Panc1 (cell line): ENCODE data around the gene RUNX1. TPM values are rescaled to one million over a fixed set of nuclear protein-coding genes. Genes with fewer than 3 reads are reported as not detected.

Experiments
- ATAC-seq: fragments of 200-7000 bp; cut with Tn5 transposase; 2 replicates; pipeline ENCODE4 v1.9.1; 2020; ENCODE audit warnings: mild to moderate bottlenecking, moderate library complexity
- BruUV-seq: library from RNA; stranded (reverse); fragments of 400-500 nt; replicated peaks from 2 replicates; lab custom pipeline; 2021; lab: Mats Ljungman, UMichigan
- CTCF ChIA-PET: fragments of 300-600 bp; sonication (Branson Sonifier 250); formaldehyde crosslinking; loops from one replicate; lab custom pipeline; 2022; ENCODE audit warnings: antibody characterized with exemption; lab: Charles Lee
- POLR2A ChIA-PET: fragments of 300-600 bp; sonication (Branson Sonifier 250); formaldehyde crosslinking; loops from one replicate; lab custom pipeline; 2022; ENCODE audit warnings: antibody characterized with exemption; lab: Charles Lee
- DNase-seq: peaks from one replicate; pipeline ENCODE4 v3.0.0-alpha.2; 2010; ENCODE audit warnings: low read depth, low spot score
- H3K27ac ChIP-seq: 2 replicates; pipeline ENCODE4 v1.5.1; 2011; ENCODE audit warnings: mild to moderate bottlenecking, low read length, inconsistent platforms
- H3K27me3 ChIP-seq: fragments of 200-500 bp; sonication (Bioruptor generic); 2 replicates; pipeline ENCODE4 v1.6.0; 2014; ENCODE audit warnings: low read length, inconsistent platforms; ENCODE audit not compliant: control insufficient read depth, insufficient read depth
- H3K36me3 ChIP-seq: fragments of 200-500 bp; sonication (Bioruptor generic); 2 replicates; pipeline ENCODE4 v1.5.1; 2014; ENCODE audit warnings: inconsistent platforms, mild to moderate bottlenecking, low read length, moderate library complexity; ENCODE audit not compliant: control insufficient read depth, insufficient read depth
- H3K4me1 ChIP-seq: 2 replicates; pipeline ENCODE4 v1.5.1; 2011; ENCODE audit warnings: inconsistent platforms, mild to moderate bottlenecking, low read length, moderate library complexity; ENCODE audit not compliant: control insufficient read depth, insufficient read depth
- H3K4me3 ChIP-seq, 2 experiments: 2 replicates each; pipeline ENCODE4 v1.5.1; 2011 to 2012; ENCODE audit warnings: low read depth in 2 of 2, low read length in 2 of 2, mild to moderate bottlenecking in 2 of 2, inconsistent platforms in 1 of 2, moderate library complexity in 1 of 2
- H3K9me3 ChIP-seq: fragments of 200-500 bp; sonication (Bioruptor generic); 2 replicates; pipeline ENCODE4 v1.5.1; 2014; ENCODE audit warnings: low read depth, mild to moderate bottlenecking, inconsistent platforms, low read length, moderate library complexity; ENCODE audit not compliant: control insufficient read depth, insufficient read depth
- POLR2AphosphoS5 ChIP-seq: IDR thresholded peaks from 2 replicates; pipeline ENCODE4 v1.6.1; 2012; ENCODE audit warnings: mild to moderate bottlenecking, low read depth, low read length, moderate library complexity
- SIN3A ChIP-seq: IDR thresholded peaks from 2 replicates; pipeline ENCODE4 v1.6.1; 2012; ENCODE audit warnings: low read depth, mild to moderate bottlenecking, low read length, moderate library complexity, borderline replicate concordance; ENCODE audit not compliant: insufficient read depth
- TCF7L2 ChIP-seq: IDR thresholded peaks from 2 replicates; pipeline ENCODE4 v1.6.1; 2011; ENCODE audit warnings: mild to moderate bottlenecking, low read depth, low read length, inconsistent platforms
- in situ Hi-C: cut with HindIII; loops from 2 replicates; pipeline ENCODE4 v1.10.0; 2016; ENCODE audit warnings: low sequenced_read_pairs, low pct_unique_long_range_greater_than_20kb
- intact Hi-C: fragments of 100-400 bp; cut with micrococcal nuclease; formaldehyde crosslinking; loops from one replicate; pipeline ENCODE4 v1.10.0; 2022; ENCODE audit not compliant: unreplicated experiment
- total RNA-seq: library from RNA; stranded (reverse); gene quantifications from one replicate; pipeline ENCODE4 v1.2.1, GENCODE V29; 2021; ENCODE audit not compliant: unreplicated experiment
- TF ChIP-seq, protein P1 (sequence below), 2 experiments: IDR thresholded peaks; 2 replicates each; pipeline ENCODE4 v1.6.1; 2011 to 2012; ENCODE audit warnings: low read depth in 2 of 2, control low read depth in 1 of 2, low read length in 1 of 2, mild to moderate bottlenecking in 1 of 2, moderate library complexity in 1 of 2; ENCODE audit not compliant: insufficient read depth in 1 of 2
- TF ChIP-seq, protein P2 (sequence below): fragments of 450-650 bp; IDR thresholded peaks from 2 replicates; pipeline ENCODE4 v1.5.1; 2017; ENCODE audit warnings: mild to moderate bottlenecking

RUNX1 gene
- total RNA-seq, 1 experiment from 2014 or later: 22.4 TPM

DNA sequence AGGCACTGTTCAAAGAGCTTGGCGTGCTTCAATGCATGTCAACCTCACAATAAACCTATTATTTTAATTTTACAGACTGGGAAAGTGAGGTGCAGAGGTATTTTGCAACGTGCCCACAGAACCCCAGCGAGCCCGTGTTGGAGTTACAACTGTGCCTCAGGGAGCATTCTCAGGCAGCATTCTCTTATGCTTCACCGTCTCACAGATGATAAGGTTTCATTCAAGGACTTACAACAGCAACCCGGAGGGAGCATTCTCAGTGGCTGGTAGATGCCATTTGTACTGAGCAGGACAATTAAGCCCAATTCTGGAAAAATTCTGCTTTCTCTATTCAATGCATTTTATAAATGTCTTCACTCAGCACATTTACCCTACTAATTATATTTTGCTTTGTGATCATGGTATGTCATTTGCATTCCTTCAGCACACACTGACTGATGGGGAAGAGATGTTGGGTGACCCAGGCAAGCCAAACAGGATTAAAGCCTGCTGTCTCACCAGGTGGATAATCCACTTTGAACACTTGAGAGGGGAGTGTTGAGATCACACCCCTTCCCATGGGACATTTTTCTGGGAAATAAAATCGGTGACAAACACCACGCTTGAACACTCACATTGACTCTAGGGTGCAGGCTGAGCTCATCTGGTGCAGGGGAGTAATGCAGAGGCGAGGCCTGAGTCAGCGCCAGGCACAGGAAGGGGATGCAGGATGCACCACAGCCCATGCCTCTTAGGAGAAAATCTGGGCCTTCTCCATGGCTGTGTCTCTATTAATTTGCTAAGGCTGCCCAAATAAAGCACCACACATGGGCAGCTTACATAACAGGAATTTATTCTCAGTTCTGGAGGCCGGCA, 266.4 kb downstream of the RUNX1 start:
- BruUV-seq: no TSS peak

DNA sequence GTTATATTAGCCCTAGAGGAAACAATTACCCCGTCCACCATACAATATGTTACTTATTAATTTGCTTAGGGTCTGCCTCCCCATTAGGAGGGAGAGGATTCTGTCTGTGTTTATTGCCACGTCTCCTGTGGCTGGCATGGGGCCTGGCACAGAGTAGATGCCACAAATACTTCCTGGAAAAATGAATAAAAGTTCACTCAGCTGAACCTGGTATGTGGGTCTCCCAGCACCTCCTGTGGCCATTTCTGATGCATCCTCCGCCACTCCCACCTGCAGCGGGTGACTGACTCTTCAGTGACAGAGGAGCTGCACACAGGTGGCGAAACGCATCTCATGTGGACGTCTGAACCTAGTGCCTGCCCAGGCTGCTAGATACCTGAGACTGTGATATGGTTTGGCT, 267.6 kb downstream of the RUNX1 start:
- H3K27me3 ChIP-seq: no peaks in the 10 kb centered on the region
- H3K4me3 ChIP-seq: no peak overlapping the region
- TF ChIP-seq, protein P1, sequence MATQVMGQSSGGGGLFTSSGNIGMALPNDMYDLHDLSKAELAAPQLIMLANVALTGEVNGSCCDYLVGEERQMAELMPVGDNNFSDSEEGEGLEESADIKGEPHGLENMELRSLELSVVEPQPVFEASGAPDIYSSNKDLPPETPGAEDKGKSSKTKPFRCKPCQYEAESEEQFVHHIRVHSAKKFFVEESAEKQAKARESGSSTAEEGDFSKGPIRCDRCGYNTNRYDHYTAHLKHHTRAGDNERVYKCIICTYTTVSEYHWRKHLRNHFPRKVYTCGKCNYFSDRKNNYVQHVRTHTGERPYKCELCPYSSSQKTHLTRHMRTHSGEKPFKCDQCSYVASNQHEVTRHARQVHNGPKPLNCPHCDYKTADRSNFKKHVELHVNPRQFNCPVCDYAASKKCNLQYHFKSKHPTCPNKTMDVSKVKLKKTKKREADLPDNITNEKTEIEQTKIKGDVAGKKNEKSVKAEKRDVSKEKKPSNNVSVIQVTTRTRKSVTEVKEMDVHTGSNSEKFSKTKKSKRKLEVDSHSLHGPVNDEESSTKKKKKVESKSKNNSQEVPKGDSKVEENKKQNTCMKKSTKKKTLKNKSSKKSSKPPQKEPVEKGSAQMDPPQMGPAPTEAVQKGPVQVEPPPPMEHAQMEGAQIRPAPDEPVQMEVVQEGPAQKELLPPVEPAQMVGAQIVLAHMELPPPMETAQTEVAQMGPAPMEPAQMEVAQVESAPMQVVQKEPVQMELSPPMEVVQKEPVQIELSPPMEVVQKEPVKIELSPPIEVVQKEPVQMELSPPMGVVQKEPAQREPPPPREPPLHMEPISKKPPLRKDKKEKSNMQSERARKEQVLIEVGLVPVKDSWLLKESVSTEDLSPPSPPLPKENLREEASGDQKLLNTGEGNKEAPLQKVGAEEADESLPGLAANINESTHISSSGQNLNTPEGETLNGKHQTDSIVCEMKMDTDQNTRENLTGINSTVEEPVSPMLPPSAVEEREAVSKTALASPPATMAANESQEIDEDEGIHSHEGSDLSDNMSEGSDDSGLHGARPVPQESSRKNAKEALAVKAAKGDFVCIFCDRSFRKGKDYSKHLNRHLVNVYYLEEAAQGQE (IDR thresholded peaks at IDR 0.05; ENCODE audit: insufficient read depth in 1 of 2, low read depth in 2 of 2, low read length in 1 of 2): no peak
- no peak for TF ChIP-seq POLR2AphosphoS5
- TF ChIP-seq, protein P2, sequence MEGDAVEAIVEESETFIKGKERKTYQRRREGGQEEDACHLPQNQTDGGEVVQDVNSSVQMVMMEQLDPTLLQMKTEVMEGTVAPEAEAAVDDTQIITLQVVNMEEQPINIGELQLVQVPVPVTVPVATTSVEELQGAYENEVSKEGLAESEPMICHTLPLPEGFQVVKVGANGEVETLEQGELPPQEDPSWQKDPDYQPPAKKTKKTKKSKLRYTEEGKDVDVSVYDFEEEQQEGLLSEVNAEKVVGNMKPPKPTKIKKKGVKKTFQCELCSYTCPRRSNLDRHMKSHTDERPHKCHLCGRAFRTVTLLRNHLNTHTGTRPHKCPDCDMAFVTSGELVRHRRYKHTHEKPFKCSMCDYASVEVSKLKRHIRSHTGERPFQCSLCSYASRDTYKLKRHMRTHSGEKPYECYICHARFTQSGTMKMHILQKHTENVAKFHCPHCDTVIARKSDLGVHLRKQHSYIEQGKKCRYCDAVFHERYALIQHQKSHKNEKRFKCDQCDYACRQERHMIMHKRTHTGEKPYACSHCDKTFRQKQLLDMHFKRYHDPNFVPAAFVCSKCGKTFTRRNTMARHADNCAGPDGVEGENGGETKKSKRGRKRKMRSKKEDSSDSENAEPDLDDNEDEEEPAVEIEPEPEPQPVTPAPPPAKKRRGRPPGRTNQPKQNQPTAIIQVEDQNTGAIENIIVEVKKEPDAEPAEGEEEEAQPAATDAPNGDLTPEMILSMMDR: no peak
- no peak for TF ChIP-seq TCF7L2
- TF ChIP-seq SIN3A: no peak
- H3K9me3 ChIP-seq: no peaks in the 10 kb centered on the region
- no peak overlapping the region for H3K27ac ChIP-seq
- no peak for DNase-seq
- no peak for ATAC-seq
- no peaks in the 10 kb centered on the region for H3K36me3 ChIP-seq
- no TSS peak for BruUV-seq
- intact Hi-C loops: no loop called here
- POLR2A ChIA-PET: no interaction called here
- in situ Hi-C loops: no loop called here
- no peaks in the 10 kb centered on the region for H3K4me1 ChIP-seq
- CTCF ChIA-PET: interaction anchor here (0.6 kb wide), 1 partner anchor 124 kb away, joined by 6 read pairs; no protein-coding TSS in a partner anchor

More for the DNA sequence above, 266.4 kb downstream of the RUNX1 start:
- no peak overlapping the region for H3K27ac ChIP-seq
- no peaks in the 10 kb centered on the region for H3K4me1 ChIP-seq
- H3K27me3 ChIP-seq: no peaks in the 10 kb centered on the region
- H3K9me3 ChIP-seq: no peaks in the 10 kb centered on the region
- CTCF ChIA-PET: no interaction called here
- ATAC-seq (no peak), DNase-seq (no peak)
- in situ Hi-C loops (no loop called here), intact Hi-C loops (no loop called here)
- TF ChIP-seq, protein P1 (IDR thresholded peaks at IDR 0.05; ENCODE audit: insufficient read depth in 1 of 2, low read depth in 2 of 2, low read length in 1 of 2): no peak
- TF ChIP-seq SIN3A (no peak), TCF7L2 (no peak), POLR2AphosphoS5 (no peak)
- TF ChIP-seq, protein P2: no peak
- POLR2A ChIA-PET: no interaction called here
- H3K4me3 ChIP-seq: no peak overlapping the region
- H3K36me3 ChIP-seq: no peaks in the 10 kb centered on the region
